GOT3 (cell line): ENCODE results near the gene ACTRT2.

Source experiments
- DNase-seq: peaks from one replicate; lab custom pipeline; 2025; ENCODE audit warnings: mixed read lengths; lab: John Stamatoyannopoulos, UW

ACTRT2 gene

DNA sequence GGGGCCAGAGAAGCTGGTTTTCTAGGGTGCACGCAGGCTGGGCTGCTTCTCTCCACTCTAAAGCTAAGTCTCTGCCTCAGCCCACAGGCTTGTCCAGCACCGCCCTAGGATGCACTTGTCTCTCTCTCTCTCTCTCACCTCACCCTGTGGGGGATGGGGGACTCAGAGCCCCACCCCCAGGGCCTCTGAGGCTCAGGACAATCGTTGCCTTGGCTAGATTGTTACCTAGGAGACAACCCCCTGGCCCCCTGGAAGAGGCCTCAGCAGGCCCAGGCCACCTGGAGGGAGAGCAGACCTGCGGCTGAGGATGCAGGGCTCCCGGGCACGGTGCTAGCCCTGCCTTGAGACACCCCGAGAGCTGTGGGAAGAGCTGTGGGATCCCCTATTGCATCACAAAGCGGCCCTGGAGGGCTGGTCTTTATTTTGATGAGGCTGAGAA lies at the start of gene ACTRT2:
ACTRT2 (plus strand) TSS at position 235 of the 439 bp plus-strand sequence. CDS start 220 bp downstream, outside the sequence.
- DNase-seq: no peak

DNA sequence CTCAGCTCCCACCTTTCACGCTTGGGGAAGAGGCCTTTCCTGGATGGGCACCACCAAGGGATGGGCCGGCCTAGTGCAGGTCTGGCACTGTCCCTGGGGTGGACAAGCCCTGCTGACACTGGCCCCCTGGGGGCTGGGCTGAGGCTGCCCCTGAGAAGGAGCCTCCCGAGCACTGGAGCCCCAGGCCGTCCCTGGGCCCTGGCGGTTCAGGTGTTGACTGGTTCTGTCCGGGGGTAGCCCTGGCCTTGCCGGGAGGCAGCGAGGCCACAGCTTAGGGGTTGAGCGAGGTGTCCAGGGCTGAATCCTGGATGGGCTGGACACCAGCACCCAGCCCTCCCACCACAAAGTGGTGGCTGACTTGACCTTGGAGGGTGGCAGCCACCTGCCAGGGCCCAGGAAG lies 49.7 kb upstream of the ACTRT2 start:
- DNase-seq: no peak

- no peak for DNase-seq
These were observed 49.0 kb upstream of the ACTRT2 start for GRCh38 chr1:2972011-2972878.

- no peak for DNase-seq
These were observed 48.2 kb upstream of the ACTRT2 start for GRCh38 chr1:2972879-2973575.

DNA sequence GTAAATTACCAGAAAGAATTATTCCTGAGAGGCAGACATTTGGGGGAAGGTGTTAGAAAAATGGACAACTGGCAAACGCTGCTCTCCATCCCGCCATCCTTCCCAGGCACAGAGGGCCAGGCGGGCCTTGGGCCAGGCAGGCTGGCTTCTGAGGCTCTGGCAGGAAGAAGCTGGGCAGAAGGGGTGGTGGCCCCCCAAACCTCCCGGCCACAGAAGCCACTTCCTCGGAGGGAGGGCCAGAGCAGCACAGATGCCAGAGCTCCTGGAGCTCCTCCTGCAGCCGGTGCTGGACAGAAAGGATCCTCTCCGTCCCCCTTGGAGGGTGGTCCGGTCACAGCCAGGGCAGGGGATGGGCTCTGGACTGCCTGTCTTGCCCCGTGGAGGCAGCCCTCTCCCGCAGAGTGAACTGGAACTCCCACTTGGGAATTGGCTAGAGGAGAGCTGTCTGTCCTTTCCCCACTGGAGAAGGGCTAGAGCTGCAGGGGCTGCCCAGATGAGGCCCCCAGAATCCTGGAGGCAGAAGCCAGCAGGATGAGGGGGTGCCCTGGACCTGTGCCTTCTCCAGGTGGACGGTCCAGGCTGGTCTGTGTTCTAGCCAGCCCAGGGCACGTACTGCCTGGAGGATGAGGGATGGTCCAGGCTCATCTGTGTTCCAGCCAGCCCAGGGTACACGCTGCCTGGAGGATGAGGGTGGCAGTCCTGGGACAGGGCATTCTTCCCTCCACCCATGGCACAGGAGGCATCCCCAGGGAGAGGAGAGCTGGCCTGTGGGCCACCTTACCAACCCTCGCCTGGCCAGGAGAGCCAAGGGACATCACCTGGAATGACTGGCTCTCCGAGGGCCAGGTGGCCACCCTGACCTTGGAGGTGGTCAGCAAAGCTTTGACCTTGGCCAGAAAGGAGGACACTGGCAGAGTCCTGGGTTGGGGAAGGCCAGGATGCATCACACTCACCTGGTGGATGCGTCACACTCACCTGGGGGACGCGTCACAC lies 47.4 kb upstream of the ACTRT2 start:
- no peak for DNase-seq

DNA sequence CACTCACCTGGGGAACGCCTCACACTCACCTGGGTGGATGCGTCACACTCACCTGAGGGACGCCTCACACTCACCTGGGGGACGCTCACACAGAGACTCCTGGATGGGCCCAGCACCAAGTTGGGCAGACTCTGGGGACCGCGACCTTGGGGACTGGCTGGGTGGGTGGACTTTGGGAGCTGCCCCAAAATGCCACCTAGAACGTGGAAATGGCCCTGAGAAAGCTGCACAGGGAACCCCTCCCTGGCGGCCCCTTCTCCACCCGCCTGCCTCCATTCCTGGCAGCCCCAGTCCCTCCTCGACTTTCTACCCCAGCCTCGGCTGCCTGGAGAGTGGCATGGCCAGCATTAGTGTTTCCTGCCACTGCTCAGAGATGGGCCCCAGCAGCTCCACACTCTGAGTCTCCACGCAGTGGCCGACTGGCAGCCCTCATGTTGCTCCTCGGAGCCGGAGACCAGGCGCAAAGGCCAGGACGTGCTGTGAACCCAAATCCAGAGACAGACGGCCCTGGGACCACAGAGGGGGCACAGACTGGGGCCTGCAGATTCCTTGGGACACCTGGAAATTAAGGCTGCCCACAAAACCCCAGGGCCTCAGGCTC lies 46.5 kb upstream of the ACTRT2 start:
- no peak for DNase-seq

DNA sequence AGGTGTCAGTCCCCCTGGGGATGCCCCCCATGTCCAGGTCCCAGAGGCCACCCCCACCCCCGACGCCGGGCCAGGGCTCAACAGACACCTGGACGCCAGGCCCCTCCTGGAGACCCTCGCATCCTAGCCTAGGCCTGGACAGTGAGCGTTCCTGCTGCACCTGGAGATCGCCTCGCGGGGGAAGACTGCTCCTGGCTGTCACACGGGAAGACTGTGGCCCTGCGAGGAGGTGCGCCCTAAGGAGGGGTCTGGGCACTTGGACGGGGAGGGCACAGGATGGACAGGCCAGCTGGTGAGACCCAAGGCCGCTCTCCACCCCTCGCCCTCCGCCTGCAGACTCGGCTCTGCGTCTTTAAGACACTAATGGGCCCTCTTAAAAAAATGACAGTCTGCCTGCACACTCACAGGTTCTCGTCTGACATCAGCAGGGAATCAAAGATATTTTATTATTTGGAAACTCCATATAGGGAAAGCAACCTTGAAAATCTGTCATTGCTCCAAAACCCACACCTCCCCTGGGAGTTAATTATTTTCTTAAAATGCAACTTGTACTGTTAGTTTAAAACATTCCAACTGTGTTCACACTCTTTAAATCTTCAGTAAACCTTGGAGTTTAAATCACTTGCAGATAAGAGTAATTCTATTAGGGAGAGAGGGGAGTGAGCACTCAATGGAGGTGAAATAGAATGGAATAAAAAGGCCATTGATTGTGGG lies 45.6 kb upstream of the ACTRT2 start:
- DNase-seq: no peak

- no peak for DNase-seq
These were observed 45.1 kb upstream of the ACTRT2 start for GRCh38 chr1:2976180-2976562.

DNA sequence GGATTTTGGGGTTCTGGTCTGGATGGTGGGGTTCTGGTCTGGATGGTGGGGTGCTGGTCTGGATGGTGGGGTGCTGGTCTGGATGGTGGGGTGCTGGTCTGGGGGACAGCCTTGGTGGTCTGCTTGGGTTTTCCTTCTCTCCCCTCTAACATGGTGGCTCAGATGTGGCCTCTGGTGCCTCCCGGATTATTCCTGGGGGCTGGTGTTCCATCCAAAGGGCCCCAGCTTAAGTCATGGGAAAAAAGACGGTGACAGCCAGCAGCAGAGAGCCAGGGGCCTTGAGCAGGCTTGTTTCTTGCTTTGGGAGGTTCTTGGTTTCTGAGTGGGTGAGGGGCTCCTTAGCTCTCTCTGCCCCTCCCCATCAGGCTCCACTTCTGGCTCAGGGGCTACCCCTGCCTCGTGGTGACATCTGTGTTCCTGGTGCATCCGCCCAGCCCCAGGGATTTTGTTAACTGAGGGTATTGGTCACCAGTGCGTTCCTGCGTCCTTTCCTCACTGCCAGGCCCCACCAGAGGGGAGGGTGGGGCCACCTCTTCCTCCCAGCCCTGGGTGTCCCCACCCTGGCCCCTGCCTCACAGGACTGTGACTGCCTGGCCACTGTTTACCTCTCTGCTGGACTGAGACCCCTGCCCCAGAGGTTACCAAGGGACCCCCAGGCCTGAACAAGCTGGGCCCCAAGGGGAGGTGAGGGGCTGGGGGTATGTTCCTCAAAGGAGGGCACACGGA lies 43.2 kb upstream of the ACTRT2 start:
- DNase-seq: no peak

- no peak for DNase-seq
These were observed 42.5 kb upstream of the ACTRT2 start for GRCh38 chr1:2978691-2979190.

GRCh38 chr1:2979191-2980072 lies 41.8 kb upstream of the ACTRT2 start:
- no peak for DNase-seq

GRCh38 chr1:2980073-2980791 lies 41.0 kb upstream of the ACTRT2 start:
- DNase-seq: no peak

- DNase-seq: no peak
These were observed 40.4 kb upstream of the ACTRT2 start for GRCh38 chr1:2980849-2981248.

DNA sequence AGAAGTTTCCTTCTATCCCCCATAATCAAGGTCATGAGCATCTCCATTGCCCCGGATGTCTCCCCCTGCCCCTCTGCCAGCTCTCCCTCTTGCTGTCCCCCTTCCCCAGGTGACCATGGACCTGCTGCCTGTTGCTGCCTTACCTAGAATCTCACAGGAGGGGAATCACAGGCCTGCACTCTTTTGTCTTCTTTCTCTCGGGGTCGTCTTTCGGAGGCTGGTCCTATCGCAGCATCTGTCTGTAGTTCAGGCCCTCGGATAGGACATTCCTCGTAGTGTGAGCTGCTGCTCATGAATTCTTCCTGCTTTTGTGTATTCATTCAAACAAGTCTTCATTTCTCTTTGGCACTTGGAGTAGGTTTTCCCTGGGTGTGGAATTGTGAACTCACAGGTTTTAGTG lies 39.9 kb upstream of the ACTRT2 start:
- no peak for DNase-seq

- no peak for DNase-seq
These were observed 39.2 kb upstream of the ACTRT2 start for GRCh38 chr1:2981981-2982614.

DNA sequence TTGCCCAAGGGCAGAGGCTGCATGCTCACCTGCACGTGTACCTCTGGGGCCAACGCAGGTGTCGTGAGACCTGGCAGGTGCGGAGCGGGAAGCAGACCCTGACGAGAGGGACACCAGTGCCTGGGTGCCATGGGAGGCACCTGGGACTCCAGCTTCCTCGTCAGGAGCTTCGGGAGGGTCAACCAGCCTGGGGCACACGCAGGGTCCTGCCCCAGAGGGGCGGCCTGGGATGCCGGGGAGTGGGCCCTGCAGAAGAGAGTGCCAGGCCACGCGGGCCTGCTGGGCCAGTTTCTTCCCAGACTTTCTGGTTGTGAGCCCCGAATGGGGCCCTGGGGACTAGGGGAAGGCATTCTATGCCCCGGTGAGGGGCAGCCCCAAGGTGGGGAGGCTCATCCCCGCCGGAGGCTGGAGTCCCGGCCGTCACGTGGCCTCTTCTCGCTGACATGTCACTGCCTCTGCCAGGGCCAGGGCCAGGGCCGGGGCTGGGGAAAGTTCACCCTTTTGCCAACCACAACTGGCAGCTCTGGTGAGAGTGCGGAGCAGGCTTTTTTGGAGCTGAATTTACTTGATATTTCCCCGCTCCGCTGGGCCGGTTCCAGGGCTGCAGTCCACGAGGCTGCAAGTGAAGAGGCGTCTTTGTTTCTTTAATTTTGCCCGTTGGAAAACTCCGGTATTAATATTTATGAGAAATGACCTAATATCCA lies 38.5 kb upstream of the ACTRT2 start:
- no peak for DNase-seq

DNA sequence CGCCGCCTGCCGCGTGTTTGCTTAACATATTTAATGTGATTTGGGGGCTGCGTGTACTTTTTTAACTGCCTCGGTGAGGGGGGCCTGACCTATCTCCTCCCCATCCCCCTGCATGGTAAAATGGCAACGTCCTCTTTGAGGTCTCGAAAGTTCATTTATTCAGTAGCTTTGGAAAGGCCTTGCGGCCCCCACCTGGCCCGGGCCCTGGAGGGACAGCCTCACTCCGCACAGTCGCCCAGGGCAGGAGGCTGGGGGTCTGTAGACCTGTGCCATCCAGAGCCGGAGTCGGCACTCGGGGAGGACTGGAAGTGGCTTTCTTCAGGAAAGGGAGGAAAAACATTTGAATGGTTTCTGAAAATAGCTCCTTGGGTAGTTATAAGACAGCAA lies 38.0 kb upstream of the ACTRT2 start:
- DNase-seq: no peak
